NOMO-1 treated with DMSO at 0.1 percent for 48 hours (cell line): ENCODE results near the gene TRMT2A.

ENCODE experiments used
- DNase-seq: peaks from one replicate; lab custom pipeline; 2025; ENCODE audit not compliant: unreplicated experiment; lab: John Stamatoyannopoulos, UW

The TRMT2A gene

DNA sequence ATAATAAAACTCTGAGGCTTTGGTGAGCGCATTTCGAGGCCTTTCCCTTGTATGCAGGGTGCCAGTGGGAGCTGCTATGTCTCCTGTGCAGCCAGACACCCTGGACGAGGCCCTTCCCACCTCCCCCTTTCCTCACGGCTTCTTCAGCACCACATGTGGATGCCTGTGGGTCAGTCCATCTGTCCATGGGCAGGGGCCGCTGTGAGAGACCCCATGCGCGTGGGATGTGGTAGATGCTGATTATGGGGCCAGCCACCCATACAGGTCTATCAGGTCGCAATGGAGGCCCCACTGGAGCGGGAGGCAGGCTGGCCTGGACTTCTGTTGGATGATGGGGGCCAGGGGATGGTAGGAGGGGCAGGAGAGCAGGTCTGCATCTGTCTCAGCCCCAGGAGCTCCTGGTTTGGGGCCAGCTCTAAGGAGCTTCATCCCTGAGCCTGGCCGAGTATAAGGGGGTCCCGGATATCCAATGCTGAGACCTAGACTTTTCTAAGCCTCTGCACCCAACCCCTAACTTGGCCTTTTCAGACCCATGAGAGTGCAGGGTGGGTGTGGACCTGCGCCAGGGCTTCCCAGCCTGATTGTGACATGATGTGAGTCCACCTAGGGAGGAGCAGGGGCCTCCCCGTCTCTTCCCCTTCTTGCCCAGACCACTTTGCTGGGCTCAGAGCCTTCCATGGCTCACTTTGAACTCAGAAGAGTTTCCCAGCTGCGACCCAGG lies 51.0 kb downstream of the TRMT2A start:
- no peak for DNase-seq

DNA sequence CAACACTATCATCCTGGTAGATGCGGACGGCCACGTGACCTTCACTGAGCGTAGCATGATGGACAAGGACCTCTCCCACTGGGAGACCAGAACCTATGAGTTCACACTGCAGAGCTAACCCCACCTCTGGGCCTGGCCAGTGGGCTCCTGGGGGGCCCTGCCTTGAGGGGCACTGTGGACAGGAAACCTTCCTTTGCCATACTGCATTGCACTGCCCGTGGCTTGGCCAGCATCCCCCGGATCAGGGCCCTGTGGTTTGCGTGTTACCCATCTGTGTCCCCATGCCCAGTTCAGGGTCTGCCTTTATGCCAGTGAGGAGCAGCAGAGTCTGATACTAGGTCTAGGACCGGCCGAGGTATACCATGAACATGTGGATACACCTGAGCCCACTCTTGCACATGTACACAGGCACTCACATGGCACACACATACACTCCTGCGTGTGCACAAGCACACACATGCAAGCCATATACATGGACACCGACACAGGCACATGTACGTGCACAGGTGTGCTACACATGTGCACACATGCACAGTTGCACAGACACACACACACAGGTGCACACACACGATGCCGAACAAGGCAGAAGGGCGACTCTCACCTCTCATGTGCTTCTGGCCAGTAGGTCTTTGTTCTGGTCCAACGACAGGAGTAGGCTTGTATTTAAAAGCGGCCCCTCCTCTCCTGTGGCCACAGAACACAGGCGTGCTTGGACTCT lies 52.3 kb downstream of the TRMT2A start:
- no peak for DNase-seq

DNA sequence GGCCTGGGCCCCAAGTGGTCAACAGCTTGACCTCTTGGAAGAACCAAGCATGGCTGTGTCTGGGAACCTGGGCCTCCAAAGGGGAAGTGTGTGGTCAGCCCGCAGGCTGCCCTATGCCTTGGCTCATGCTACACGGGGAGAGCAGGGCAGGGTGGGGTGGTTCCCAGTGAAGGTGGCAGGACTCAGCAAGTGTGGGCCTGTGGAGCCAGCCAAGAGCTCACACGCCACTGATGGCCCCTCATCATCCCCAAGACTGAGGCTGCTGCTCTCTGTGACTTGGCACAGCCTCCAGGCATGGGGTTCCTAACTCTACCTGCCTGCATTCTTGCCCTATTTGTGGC lies 52.9 kb downstream of the TRMT2A start:
- DNase-seq: no peak

DNA sequence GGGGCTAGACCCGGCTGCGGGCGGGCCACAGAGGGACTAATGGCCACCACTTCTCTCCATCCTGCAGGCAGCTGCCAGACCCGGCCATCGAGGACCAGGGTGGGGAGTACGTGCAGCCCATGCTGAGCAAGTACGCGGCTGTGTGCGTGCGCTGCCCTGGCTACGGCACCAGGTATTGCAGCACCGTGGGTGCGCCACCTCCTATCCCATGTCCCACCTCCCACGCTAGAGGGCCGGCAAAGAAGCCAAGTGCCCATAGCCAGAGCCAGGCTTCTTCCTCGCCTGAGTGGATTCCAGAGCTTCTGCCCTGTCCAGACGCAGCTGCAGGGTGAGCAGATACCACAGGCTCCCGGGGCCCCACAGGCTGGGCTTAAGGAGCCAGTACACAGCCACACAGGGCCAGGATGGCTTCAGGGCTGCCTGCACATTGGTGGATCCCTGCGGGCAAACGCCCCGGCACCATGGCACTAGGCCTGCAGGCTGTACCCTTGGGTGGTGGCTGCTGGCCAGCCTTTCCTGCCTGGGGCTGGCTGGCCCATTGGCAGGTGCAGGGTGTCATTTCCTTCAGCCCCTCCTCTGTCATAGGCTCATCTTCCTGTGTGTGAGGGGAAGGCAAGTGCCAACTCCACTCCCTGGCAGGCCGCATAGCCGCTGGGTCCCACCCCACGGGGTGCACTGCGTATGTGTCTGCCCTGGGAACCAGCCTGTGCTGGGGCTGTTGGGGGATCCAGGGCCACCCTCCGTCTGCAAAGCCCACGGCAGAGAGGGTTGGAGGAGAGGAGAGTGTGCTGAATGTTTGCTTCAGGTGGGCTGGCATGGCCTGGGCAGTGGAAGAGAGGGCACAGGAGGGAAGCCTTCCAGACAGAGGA lies 53.5 kb downstream of the TRMT2A start:
- no peak for DNase-seq

DNA sequence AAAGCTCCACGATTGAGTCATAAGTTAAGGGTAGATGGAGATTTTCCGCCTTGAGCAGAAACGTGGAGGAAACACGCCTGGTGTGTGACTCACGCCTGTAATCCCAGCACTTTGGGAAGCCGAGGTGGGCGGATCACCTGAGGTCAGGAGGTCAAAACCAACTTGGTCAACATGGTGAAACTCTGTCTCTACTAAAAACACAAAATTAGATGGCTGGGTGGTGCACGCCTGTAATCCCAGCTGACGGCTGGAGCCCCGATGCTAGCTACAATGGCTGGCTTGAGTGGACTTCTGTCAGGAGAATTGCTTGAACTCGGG lies 54.3 kb downstream of the TRMT2A start:
- no peak for DNase-seq

DNA sequence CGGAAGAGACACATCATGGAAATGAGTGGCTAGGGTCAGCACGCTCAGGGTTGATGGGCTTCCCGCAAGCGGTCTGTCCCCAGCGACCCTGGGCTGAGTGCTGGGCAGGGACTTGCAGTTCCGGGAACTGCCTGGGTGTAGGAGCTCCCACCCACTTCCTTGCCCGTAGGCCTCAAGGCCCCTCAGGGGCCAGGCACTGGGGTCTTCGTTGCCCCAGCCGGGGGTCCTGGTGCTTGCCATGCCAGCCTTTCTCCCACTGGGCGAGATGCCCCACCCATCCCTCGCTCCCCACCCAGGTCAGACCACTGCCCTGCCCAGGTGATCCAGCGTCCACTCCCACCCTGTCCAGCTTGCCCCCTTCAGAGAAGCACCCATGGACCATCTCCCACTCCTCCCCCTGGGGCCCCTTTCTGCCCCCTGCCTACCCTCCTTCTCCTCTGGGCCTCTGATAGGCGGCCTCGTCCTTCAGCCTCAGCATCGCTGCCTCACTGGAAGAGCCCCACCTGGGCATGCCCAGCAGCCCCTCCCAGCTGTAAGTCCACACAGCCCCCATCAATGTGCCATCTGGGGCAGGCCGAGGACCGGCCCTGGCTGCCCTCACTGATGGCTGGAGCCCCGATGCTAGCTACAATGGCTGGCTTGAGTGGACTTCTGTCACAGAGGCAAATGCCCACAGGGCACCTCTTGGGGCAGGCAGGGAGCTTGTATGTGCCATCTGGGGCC lies 54.8 kb downstream of the TRMT2A start:
- no peak for DNase-seq
